OCI-LY7 (cell line): Measurements from ENCODE around the gene GPR25.

Experiments
- EZH2phosphoT487 ChIP-seq: fragments of 200-600 bp; sonication (generic); IDR thresholded peaks from 2 replicates; pipeline ENCODE4 v1.6.1; 2018; ENCODE audit warnings: low read depth, borderline replicate concordance, mild to moderate bottlenecking, mixed run types, antibody characterized with exemption, low read length, moderate library complexity, mixed read lengths
- TF ChIP-seq, protein P1 (sequence below): fragments of 200-600 bp; sonication (generic); conservative IDR thresholded peaks from 2 replicates; pipeline ENCODE4 v1.5.1; 2014; ENCODE audit warnings: mild to moderate bottlenecking, antibody characterized with exemption, low read length, moderate library complexity, mixed read lengths

GRCh38 chr1:200862713-200863415 lies 9.9 kb upstream of the GPR25 start:
- no peak for TF ChIP-seq EZH2phosphoT487
- TF ChIP-seq, protein P1, sequence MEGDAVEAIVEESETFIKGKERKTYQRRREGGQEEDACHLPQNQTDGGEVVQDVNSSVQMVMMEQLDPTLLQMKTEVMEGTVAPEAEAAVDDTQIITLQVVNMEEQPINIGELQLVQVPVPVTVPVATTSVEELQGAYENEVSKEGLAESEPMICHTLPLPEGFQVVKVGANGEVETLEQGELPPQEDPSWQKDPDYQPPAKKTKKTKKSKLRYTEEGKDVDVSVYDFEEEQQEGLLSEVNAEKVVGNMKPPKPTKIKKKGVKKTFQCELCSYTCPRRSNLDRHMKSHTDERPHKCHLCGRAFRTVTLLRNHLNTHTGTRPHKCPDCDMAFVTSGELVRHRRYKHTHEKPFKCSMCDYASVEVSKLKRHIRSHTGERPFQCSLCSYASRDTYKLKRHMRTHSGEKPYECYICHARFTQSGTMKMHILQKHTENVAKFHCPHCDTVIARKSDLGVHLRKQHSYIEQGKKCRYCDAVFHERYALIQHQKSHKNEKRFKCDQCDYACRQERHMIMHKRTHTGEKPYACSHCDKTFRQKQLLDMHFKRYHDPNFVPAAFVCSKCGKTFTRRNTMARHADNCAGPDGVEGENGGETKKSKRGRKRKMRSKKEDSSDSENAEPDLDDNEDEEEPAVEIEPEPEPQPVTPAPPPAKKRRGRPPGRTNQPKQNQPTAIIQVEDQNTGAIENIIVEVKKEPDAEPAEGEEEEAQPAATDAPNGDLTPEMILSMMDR: no peak
